ENCODE results near the gene FAM228A. TPM values are rescaled to one million over a fixed set of nuclear protein-coding genes. Genes with fewer than 3 reads are reported as not detected.

FAM228A gene
- total and polyA plus RNA-seq, 2 experiments from 2014 or later: 0.13 TPM; not detected in 1

DNA sequence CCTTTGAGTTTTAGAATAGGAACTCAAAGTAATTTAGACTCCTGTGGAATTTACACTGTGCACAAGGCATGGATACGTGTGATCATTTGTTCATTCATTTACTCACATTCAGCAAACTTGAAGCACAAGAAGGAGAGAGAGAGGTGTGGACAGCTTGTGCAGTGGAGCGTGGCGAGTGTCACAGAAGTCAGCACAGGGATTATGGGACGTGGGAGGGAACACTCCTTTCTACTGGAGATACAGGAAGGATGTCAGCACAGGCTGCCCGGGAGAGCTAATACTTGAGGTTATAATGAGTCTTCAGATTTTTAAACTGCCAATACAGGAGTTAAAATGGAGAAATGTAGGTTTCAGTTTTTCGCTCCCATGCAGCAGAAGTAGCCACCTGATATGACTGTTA lies 7.0 kb downstream of the FAM228A start:
- no peaks in the 10 kb centered on the region for H3K27me3 ChIP-seq
- no peak overlapping the region for H3K27ac ChIP-seq
- no peak for DNase-seq (ENCODE audit: low spot score)
- TF ChIP-seq EZH2 (IDR thresholded peaks at IDR 0.05; ENCODE audit: borderline replicate concordance) (no peak), EZH2phosphoT487 (IDR thresholded peaks at IDR 0.05; ENCODE audit: low read depth, severe bottlenecking, unreplicated experiment) (no peak), CTCF (IDR thresholded peaks at IDR 0.05; ENCODE audit: poor library complexity) (no peak)
- no peaks in the 10 kb centered on the region for H3K9me2 ChIP-seq (replicated peaks; ENCODE audit: insufficient read depth)
- no peak overlapping the region for H3K4me2 ChIP-seq
- no peak overlapping the region for H2AFZ ChIP-seq
- no peaks in the 10 kb centered on the region for H3K79me2 ChIP-seq
- WGBS (ENCODE audit: low lambda C conversion rate, missing lambda C conversion rate): 75% methylated on average over 6 of the region's 6 CpGs
- no peaks in the 10 kb centered on the region for H3K4me1 ChIP-seq (ENCODE audit: insufficient read depth)
- H3K36me3 ChIP-seq (replicated peaks; ENCODE audit: insufficient read depth, low read depth): no peaks in the 10 kb centered on the region
- no peaks in the 10 kb centered on the region for H4K20me1 ChIP-seq (ENCODE audit: insufficient read depth, poor library complexity, severe bottlenecking)
- H3K4me3 ChIP-seq: no peak overlapping the region
- no peaks in the 10 kb centered on the region for H3K9me3 ChIP-seq (ENCODE audit: low read depth)

GRCh38 chr2:24182507-24182906 lies 7.7 kb downstream of the FAM228A start:
- no peaks in the 10 kb centered on the region for H3K36me3 ChIP-seq (replicated peaks; ENCODE audit: insufficient read depth, low read depth)
- TF ChIP-seq EZH2 (IDR thresholded peaks at IDR 0.05; ENCODE audit: borderline replicate concordance) (no peak), CTCF (IDR thresholded peaks at IDR 0.05; ENCODE audit: poor library complexity) (no peak), EZH2phosphoT487 (IDR thresholded peaks at IDR 0.05; ENCODE audit: low read depth, severe bottlenecking, unreplicated experiment) (no peak)
- H4K20me1 ChIP-seq (ENCODE audit: insufficient read depth, poor library complexity, severe bottlenecking): no peaks in the 10 kb centered on the region
- 89% methylated on average over 7 of the region's 7 CpGs for WGBS (ENCODE audit: low lambda C conversion rate, missing lambda C conversion rate)
- no peak overlapping the region for H3K4me3 ChIP-seq
- H2AFZ ChIP-seq: no peak overlapping the region
- no peak overlapping the region for H3K4me2 ChIP-seq
- H3K9me2 ChIP-seq (replicated peaks; ENCODE audit: insufficient read depth): no peaks in the 10 kb centered on the region
- H3K27ac ChIP-seq: no peak overlapping the region
- no peaks in the 10 kb centered on the region for H3K79me2 ChIP-seq
- no peak for DNase-seq (ENCODE audit: low spot score)
- H3K9me3 ChIP-seq (ENCODE audit: low read depth): no peaks in the 10 kb centered on the region
- no peaks in the 10 kb centered on the region for H3K4me1 ChIP-seq (ENCODE audit: insufficient read depth)
- no peaks in the 10 kb centered on the region for H3K27me3 ChIP-seq

- no peak for DNase-seq (ENCODE audit: low spot score)
- Histone ChIP-seq H3K9me2 (replicated peaks; ENCODE audit: insufficient read depth) (no peaks in the 10 kb centered on the region), H3K4me2 (no peak overlapping the region), H3K4me1 (ENCODE audit: insufficient read depth) (no peaks in the 10 kb centered on the region), H4K20me1 (ENCODE audit: insufficient read depth, poor library complexity, severe bottlenecking) (no peaks in the 10 kb centered on the region), H2AFZ (no peak overlapping the region), H3K27ac (no peak overlapping the region), H3K27me3 (no peaks in the 10 kb centered on the region), H3K36me3 (replicated peaks; ENCODE audit: insufficient read depth, low read depth) (no peaks in the 10 kb centered on the region), H3K79me2 (no peaks in the 10 kb centered on the region), H3K9me3 (ENCODE audit: low read depth) (no peaks in the 10 kb centered on the region), H3K4me3 (no peak overlapping the region)
- TF ChIP-seq EZH2phosphoT487 (IDR thresholded peaks at IDR 0.05; ENCODE audit: low read depth, severe bottlenecking, unreplicated experiment) (no peak), CTCF (IDR thresholded peaks at IDR 0.05; ENCODE audit: poor library complexity) (no peak), EZH2 (IDR thresholded peaks at IDR 0.05; ENCODE audit: borderline replicate concordance) (no peak)
- 83% methylated on average over 6 of the region's 6 CpGs for WGBS (ENCODE audit: low lambda C conversion rate, missing lambda C conversion rate)
Observed at GRCh38 chr2:24183366-24184069, 8.7 kb downstream of the FAM228A start.
